Measurements from ENCODE around the gene IL16.
"Not testable (repeated sequence)": the region's sequence is repeated elsewhere in the genome, so short reads cannot be mapped to it uniquely, and the experiment has no call there.

IL16 gene

GRCh38 chr15:81336568-81336967 is 139.9 kb downstream of the IL16 start:
- DNase-seq = peak in 6 of 42 donors; percentile 21 to 55 (median 24)
- intact Hi-C loops (cut with DNase I) = no loop called here

- no peak for DNase-seq
- intact Hi-C loops (cut with DNase I) = no loop called here
Measured at GRCh38 chr15:81337241-81337640, 140.6 kb downstream of the IL16 start.

GRCh38 chr15:81337713-81338157 is 141.1 kb downstream of the IL16 start:
- intact Hi-C loops (cut with DNase I) = no loop called here
- DNase-seq = peak in 1 of 42 donors; percentile 33

DNA sequence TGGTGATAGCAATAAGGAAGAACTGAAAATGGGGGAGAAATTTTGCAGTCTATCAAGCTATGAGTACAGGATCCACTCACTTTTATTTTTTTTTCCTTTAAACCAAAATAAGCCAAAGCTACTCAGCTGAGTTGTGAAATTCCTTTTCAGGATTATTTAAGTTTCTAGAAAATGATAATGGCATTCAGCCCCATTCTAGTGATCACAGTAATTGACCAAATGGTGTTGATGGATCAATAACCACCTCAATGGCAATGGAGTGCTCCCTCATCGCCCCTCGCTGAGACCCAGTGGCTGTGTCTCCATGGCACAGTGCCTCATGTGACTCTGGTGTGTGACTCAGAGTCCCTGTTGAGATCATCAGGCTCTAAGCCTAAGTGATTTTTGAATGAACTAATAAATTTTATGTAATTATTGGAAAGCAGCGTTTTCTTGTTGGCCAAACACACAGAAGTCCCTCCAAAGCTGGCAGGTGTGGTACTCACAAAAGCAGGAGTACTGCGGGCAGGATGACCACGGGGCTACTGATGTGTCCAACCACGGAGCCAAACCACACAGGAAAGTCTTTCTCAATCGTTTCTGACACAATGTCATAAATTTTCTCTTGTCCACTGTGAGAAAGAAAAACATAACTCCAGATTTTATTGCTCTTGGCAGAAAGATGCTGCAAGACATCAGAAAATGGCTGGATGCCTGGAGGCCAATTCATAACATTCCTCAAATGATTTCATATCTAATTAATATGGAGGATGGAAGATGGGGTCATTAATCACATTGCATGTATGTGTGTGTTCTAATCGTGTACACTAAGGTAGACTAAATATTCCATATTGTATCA is 141.7 kb downstream of the IL16 start:
- peak in 3 of 42 donors; percentile 33 to 44 (median 35) for DNase-seq
- intact Hi-C loops (cut with DNase I) = no loop called here

DNA sequence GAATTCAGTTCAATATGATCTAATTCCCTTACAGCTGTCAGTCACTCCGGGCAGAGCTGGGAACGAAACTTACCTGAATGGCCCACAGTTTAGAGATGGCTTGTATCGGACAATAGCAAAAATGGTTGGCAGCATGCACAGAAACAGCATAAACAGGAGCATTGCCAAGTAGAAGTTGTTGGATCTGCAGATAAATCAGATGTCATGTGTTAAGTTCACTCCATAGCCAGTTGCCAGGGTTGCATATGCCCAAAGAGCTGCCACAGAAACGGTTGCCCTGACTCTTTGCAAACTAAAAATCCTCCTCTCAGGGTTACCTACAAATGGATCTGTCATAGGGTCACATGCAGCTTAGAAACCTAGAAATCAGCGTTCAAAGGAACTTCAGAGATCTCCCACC is 142.6 kb downstream of the IL16 start:
- intact Hi-C loops (cut with DNase I) = no loop called here
- DNase-seq = peak in 1 of 42 donors; percentile 16

DNA sequence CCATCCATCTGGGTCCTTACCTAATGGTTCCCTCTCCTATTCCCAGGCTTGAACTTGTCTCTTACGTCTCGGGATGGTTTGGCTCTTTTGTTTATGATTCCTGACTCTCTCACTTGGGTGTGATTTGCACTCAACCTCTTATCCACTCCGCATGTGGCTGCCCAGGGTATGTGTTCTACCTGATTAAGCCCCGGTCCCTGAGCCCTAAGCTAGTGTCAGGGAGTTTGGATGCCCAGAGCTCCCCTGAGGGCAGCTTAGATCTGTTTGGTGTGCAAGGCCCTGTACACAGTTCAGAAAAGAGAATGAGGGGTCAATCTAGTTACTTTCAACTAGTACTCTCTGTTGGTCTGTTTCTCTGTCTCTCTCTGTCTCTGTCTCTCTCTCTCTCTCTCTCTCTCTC is 143.2 kb downstream of the IL16 start:
- intact Hi-C loops (cut with DNase I) = no loop called here
- DNase-seq = peak in 1 of 42 donors; percentile 3

- intact Hi-C loops (cut with DNase I) = no loop called here
- peak in 1 of 42 donors; percentile 13 for DNase-seq
Measured at GRCh38 chr15:81341351-81341750, 144.7 kb downstream of the IL16 start.

DNA sequence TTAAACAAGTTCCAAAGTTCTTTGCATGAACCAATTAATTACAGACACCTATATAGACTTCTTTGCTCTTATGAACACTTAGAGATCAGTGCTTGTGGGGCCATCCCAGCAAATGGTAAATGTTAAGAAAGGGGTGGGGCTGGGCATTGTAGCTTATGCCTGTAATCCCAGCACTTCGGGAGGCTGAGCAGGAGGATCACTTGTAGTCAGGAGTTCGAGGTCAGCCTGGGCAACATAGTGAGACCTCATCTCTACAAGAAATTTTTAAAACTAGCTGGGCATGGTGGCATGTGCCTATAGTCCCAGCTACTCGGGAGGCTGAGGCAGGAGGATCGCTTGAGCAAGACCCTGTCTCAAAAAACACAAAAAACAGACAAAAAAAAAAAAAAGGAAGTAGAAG is 146.7 kb downstream of the IL16 start:
- intact Hi-C loops (cut with DNase I) = no loop called here
- no peak for DNase-seq

DNA sequence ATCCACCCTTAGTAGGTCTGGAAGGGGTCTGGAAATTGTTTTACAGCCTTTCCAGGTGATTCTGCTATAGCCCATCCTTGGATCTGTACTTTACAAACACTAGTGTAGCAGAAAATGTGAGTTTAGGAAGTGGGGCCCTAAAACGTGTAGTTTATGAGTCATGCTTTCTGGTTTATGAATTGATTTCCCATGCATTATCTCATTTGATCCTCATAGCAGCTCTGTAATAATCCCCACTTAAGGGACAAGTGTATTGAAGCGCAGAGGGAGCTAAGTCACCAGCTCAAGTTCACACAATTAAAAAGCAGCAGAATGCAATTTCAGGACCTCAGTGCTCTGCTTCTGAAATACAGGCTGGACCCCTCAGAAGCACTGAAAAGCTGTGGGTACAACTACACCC is 149.9 kb downstream of the IL16 start:
- intact Hi-C loops (cut with DNase I) = no loop called here

GRCh38 chr15:81347910-81348309 is 151.2 kb downstream of the IL16 start:
- DNase-seq = no peak
- intact Hi-C loops (cut with DNase I) = no loop called here

More for the DNA sequence above, 149.9 kb downstream of the IL16 start:
- DNase-seq = no peak

DNA sequence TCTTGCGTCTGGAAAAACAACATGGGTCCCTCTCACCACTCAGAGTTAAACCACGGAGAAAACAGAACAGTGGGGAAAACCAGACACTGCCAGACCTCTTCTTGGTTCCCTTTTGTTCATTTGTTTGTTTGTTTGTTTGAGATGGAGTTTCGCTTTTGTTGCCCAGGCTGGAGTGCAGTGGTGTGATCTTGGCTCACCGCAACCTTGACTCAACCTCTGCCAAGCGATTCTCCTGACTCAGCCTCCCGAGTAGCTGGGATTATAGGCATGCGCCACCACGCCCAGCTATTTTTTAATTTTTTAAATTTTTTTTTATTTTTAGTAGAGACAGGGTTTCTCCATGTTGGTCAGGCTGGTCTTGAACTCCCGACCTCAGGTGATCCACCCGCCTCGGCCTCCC is 152.0 kb downstream of the IL16 start:
- DNase-seq; intact Hi-C loops (cut with DNase I): not testable (repeated sequence)

GRCh38 chr15:81349271-81349670 is 152.6 kb downstream of the IL16 start:
- intact Hi-C loops (cut with DNase I) = no loop called here
- no peak for DNase-seq

DNA sequence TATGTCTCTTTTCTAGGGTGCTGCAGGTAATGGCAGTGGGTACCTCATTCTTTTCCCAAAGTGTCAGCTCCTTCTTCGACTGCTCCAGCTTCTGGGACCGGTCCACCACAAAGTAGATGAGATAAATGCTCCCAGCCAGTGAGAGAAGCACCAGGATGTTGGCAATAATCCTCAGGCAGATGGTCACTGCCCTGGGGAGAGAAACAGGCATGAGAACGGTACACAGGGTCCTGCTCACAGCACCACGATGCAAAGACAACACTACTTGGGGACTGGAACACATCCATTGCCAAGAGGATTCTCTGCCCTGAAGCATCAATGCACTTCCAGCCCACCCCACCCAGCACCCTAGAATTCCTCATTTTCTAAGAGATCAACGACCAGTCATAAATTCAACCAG is 155.0 kb downstream of the IL16 start:
- no peak for DNase-seq
- intact Hi-C loops (cut with DNase I) = no loop called here

- DNase-seq = no peak
- intact Hi-C loops (cut with DNase I) = no loop called here
Measured at GRCh38 chr15:81356252-81356651, 159.6 kb downstream of the IL16 start.

DNA sequence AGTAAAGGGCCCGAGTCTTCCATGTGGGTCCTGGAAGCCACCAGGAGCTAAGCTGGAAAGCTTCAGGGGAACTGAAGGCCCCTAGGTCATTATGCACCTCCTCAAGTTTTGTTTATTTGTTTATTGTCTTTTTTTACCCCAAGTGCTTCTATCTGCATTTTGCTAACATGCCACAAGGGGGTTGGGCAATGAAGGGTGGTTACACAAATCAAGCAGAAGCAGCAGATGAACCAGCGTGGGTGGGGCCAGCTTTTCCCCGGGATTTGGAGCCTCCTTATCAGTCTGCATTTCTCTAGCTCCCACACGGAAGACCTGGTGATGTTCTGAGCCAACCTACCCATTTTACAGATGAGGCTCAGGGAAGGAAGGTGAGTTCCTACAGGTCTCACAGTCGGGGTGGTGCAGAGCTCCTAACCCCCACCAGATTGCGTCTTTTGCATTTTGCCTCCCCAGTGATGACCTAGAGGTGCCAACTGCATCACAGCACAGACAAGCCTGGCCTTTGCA is 160.6 kb downstream of the IL16 start:
- no peak for DNase-seq
- intact Hi-C loops (cut with DNase I) = no loop called here

DNA sequence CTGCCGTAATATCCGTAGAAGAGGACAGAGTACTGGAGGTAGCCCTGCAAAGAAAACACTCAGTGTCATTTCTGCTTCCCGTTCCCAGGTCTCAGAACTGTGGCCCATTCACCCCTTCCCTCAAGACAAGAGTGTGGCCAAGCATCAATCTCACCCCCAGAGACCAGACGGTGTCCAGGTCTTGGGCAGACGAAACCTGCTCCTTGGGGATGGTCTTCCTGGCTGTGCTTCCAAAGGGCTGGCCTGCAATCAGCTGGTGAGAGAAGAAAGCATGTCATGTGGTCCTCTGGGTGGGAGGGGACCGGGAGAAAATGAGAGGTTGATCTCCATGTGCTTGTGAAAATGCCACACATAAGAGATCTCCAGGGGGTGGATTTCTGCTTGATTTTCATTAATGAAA is 161.6 kb downstream of the IL16 start:
- intact Hi-C loops (cut with DNase I) = no loop called here
- no peak for DNase-seq

- intact Hi-C loops (cut with DNase I) = no loop called here
- DNase-seq = no peak
Measured at GRCh38 chr15:81360491-81360890, 163.8 kb downstream of the IL16 start.

DNA sequence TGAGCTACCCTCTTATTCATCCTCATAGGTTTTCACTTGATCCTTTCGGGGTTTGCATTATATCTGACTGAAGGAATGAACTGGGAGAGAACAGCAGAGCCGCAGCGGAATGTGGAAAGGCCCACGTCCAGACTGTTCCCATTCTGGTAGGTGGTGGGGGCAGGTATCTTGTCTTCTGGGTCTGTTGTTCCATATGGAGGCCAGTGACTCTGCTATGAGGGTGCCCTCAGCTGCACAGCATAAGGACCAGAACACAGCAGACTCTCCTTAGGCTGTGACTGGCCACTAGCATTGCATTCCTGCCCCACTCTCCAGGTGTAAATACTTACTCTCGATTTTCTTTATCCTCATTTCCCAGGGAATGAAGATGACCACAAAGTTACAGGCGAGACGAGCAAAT is 165.2 kb downstream of the IL16 start:
- no peak for DNase-seq
- intact Hi-C loops (cut with DNase I) = no loop called here

GRCh38 chr15:81362790-81363189 is 166.1 kb downstream of the IL16 start:
- no peak for DNase-seq
- intact Hi-C loops (cut with DNase I) = no loop called here

DNA sequence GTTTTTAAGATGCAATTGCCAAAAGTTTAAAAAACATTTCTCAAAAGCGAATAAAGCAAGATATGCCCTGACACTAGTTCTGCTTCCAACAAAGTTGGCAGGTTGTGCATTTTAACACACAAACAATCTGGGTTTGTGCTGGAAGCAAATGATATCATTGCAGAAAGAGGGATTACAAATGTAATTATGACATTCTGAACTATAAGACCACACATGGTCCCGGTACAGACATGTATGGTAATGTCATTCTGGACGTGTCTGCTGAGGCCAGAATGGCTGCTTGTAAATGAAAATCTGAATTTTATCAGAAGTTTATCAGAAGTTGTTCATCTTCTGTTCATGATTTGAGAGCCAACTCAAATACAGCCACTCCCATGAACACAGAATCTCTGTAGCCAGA is 166.6 kb downstream of the IL16 start:
- intact Hi-C loops (cut with DNase I) = no loop called here
- no peak for DNase-seq

Measured in head of caudate nucleus (tissue), 42 donors.